ENCODE results near the gene TTC32. TPM values are rescaled to one million over a fixed set of nuclear protein-coding genes. Genes with fewer than 3 reads are reported as not detected.
"Not testable (repeated sequence)": the region's sequence is repeated elsewhere in the genome, so short reads cannot be mapped to it uniquely, and the experiment has no call there.

The TTC32 gene
- total and polyA plus RNA-seq, 8 donors = 6.6 to 42.7 (median 32.8) TPM

GRCh38 chr2:19882286-19882685 lies 19.5 kb downstream of the TTC32 start:
- Histone ChIP-seq H3K27me3 (no peaks in the 10 kb centered on the region), H3K4me3 (no peak overlapping the region), H3K9me3 (no peaks in the 10 kb centered on the region), H3K4me1 (no peaks in the 10 kb centered on the region), H3K27ac (no peak overlapping the region), H3K36me3 (no peaks in the 10 kb centered on the region)
- TF ChIP-seq CTCF (IDR thresholded peaks at IDR 0.05) = no peak
- intact Hi-C loops (cut with DNase I) = no loop called here
- DNase-seq (no peak), ATAC-seq (no peak)

- DNase-seq (no peak), ATAC-seq (no peak)
- intact Hi-C loops (cut with DNase I) = no loop called here
- H3K36me3 ChIP-seq = no peaks in the 10 kb centered on the region
- TF ChIP-seq CTCF (IDR thresholded peaks at IDR 0.05) = no peak
- no peaks in the 10 kb centered on the region for H3K9me3 ChIP-seq
- no peak overlapping the region for H3K4me3 ChIP-seq
- H3K4me1 ChIP-seq = no peaks in the 10 kb centered on the region
- H3K27me3 ChIP-seq = no peaks in the 10 kb centered on the region
- no peak overlapping the region for H3K27ac ChIP-seq
These were observed 19.9 kb downstream of the TTC32 start for GRCh38 chr2:19881908-19882265.

- Histone ChIP-seq H3K4me3 (no peak overlapping the region), H3K9me3 (no peaks in the 10 kb centered on the region), H3K27ac (no peak overlapping the region), H3K4me1 (no peaks in the 10 kb centered on the region), H3K27me3 (no peaks in the 10 kb centered on the region), H3K36me3 (no peaks in the 10 kb centered on the region)
- DNase-seq (no peak), ATAC-seq (no peak)
- no peak for TF ChIP-seq CTCF (IDR thresholded peaks at IDR 0.05)
- intact Hi-C loops (cut with DNase I) = no loop called here
These were observed 20.4 kb downstream of the TTC32 start for GRCh38 chr2:19881221-19881907.

- H3K9me3 ChIP-seq; H3K4me3 ChIP-seq; H3K27me3 ChIP-seq; ATAC-seq; H3K4me1 ChIP-seq; H3K36me3 ChIP-seq; H3K27ac ChIP-seq; intact Hi-C loops (cut with DNase I); DNase-seq: not testable (repeated sequence)
These were observed 21.6 kb downstream of the TTC32 start for GRCh38 chr2:19880191-19880590.

- intact Hi-C loops (cut with DNase I) = no loop called here
These were observed 22.7 kb downstream of the TTC32 start for GRCh38 chr2:19879120-19879519.

More at GRCh38 chr2:19879120-19879519, 22.7 kb downstream of the TTC32 start:
- no peak overlapping the region for H3K27ac ChIP-seq
- DNase-seq (no peak), ATAC-seq (no peak)
- no peaks in the 10 kb centered on the region for H3K27me3 ChIP-seq
- no peaks in the 10 kb centered on the region for H3K9me3 ChIP-seq
- no peaks in the 10 kb centered on the region for H3K36me3 ChIP-seq
- TF ChIP-seq CTCF (IDR thresholded peaks at IDR 0.05) = no peak
- no peak overlapping the region for H3K4me3 ChIP-seq
- no peaks in the 10 kb centered on the region for H3K4me1 ChIP-seq

Measured in left lung (tissue), 10 donors.